Effector memory CD8-positive, alpha-beta T cell (primary cell): ENCODE data around the gene ASGR2.

ENCODE experiments used
- ATAC-seq: fragments of 150-1000 bp; cut with Tn5 transposase; replicated peaks from 2 replicates; pipeline ENCODE4 v1.10.0; 2021; ENCODE audit warnings: mild to moderate bottlenecking, moderate library complexity
- DNase-seq, 3 experiments: peaks; one replicate each; pipeline ENCODE4 v3.0.0; 2021
- H3K27ac Mint-ChIP-seq, 2 donors: one replicate each; pipeline ENCODE4 v1.8.0; 2022; ENCODE audit warnings: mild to moderate bottlenecking in 2 of 2, mixed read lengths in 2 of 2, moderate library complexity in 2 of 2
- H3K27me3 Mint-ChIP-seq, 2 donors: one replicate each; pipeline ENCODE4 v1.8.0; 2022; ENCODE audit warnings: mixed read lengths in 2 of 2
- H3K36me3 Mint-ChIP-seq: one replicate; pipeline ENCODE4 v1.8.0; 2022; ENCODE audit warnings: mild to moderate bottlenecking, moderate library complexity, mixed read lengths; ENCODE audit not compliant: insufficient read depth
- H3K4me1 Mint-ChIP-seq, 2 donors: one replicate each; pipeline ENCODE4 v1.8.0; 2022; ENCODE audit warnings: low read depth in 2 of 2, mixed read lengths in 2 of 2
- H3K4me3 Mint-ChIP-seq, 2 donors: one replicate each; pipeline ENCODE4 v1.8.0; 2022; ENCODE audit warnings: mild to moderate bottlenecking in 2 of 2, mixed read lengths in 2 of 2, moderate library complexity in 2 of 2
- H3K9me3 Mint-ChIP-seq, 2 donors: one replicate each; pipeline ENCODE4 v1.8.0; 2022; ENCODE audit warnings: mixed read lengths in 2 of 2

The ASGR2 gene

GRCh38 chr17:7058831-7059447, 55.7 kb downstream of the ASGR2 start:
- ATAC-seq (no peak), DNase-seq (no peak)
- Mint-ChIP-seq H3K4me3 (no peak overlapping the region), H3K36me3 (no peaks in the 10 kb centered on the region), H3K27ac (no peak overlapping the region), H3K27me3 (peaks cover 19 to 49% of the 10 kb centered on the region in 2 donors), H3K4me1 (no peaks in the 10 kb centered on the region), H3K9me3 (no peaks in the 10 kb centered on the region)

DNA sequence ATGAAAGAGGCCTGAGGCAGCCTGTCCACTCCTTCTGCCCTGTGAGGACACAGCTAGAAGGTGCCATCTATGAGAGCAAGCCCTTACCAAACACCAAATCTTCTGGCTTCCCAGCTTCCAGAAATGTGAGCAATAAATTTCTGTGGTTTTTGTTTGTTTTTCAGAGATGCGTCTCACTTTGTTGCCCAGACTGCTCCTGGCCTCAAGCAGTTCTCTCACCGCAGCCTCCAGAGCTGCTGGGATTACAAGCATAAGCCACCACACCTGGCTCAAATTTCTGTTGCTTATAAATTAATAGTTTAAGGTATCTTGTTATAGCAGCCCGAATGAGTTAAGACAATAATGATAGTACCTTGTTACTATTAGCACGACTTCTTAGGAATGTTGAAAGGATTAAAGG, 58.2 kb downstream of the ASGR2 start:
- H3K27ac Mint-ChIP-seq: no peak overlapping the region
- no peaks in the 10 kb centered on the region for H3K9me3 Mint-ChIP-seq
- H3K4me1 Mint-ChIP-seq: peaks cover 2 to 4% of the 10 kb centered on the region in 2 donors
- ATAC-seq (no peak), DNase-seq (no peak)
- H3K27me3 Mint-ChIP-seq: peaks cover under 1 to 24% of the 10 kb centered on the region in 2 donors
- H3K4me3 Mint-ChIP-seq: no peak overlapping the region
- H3K36me3 Mint-ChIP-seq: no peaks in the 10 kb centered on the region
